Hematopoietic multipotent progenitor cell treated with erythropoietin and hydrocortisone succinate and interleukin-3 and kit ligand, for 4 days (in vitro differentiated cells): Measurements from ENCODE around the gene RAB43.

Source experiments
- DNase-seq: peaks from one replicate; pipeline ENCODE4 v3.0.0-alpha.2; 2015

RAB43 gene

DNA sequence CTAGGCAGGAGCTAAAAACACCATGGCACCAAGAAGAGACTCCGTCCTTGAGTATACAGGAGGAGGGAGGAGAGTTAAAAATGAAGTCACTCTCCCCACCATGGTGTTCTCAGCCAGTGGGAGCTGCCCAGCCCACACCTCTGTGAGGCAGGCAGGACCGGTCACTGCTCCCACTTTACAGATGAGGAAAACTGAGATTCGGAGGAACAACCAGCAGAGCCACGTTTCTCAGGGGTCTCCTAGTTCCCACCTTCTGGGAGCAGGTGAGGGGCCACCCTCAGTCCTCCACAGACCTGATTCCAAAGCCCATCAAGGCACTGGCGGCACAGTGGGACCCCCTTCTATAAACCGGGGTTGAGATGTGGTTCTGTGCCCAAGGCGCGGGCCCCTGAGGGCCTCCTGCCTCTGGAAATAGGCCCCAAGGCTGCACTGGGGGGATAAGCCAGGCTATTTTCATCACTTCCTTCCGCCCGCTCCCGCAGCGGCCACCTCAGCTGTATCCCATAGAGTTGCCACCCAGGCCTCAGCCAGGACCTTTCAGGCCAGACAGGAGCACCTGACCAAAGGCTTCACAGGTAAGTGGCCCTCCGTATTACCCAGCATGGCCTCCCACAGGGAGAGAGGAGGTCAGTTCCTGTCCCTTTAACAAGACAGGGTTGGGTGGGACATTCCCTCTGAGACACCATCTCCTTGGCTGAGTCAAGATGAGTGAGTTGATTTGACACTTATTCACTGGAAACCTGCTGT, 61.2 kb downstream of the RAB43 start, which contains the start of gene GP9:
Gene GP9 (plus strand): TSS at position 504 of the 747 bp plus-strand sequence. CDS start 961 bp downstream, outside the sequence.
- DNase-seq = peak; percentile 67

DNA sequence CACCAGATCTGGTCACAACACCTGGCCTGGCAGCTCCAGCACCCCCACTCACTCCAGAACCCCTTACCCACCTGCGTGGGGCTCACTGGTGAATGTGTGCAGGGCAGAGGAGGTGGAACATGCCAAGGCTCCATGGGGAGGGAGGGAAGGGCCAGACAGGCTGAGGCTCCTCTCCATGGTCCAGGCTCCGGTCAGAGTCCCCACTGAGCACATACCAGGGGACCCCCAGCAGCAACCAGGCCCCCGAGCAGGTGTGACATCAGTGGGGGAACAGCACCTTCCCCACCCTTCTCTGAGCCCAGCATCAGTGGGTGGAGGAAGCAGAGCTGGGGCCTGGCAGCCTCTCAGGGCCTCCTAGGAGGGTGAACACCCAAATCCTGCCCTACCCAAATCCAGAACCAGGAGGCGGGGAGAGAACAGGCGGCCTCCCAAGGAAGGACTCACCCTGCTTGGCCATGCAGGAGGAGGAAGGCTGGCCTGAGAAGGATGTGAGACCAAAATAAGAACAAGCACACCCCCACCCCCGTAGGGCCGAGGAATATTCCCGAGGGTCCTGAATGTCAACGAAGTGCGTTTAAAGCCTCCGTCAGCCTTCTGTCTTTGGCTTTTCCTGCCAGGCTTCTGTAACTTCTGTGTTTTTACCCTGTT, 62.2 kb downstream of the RAB43 start:
- DNase-seq = no peak

DNA sequence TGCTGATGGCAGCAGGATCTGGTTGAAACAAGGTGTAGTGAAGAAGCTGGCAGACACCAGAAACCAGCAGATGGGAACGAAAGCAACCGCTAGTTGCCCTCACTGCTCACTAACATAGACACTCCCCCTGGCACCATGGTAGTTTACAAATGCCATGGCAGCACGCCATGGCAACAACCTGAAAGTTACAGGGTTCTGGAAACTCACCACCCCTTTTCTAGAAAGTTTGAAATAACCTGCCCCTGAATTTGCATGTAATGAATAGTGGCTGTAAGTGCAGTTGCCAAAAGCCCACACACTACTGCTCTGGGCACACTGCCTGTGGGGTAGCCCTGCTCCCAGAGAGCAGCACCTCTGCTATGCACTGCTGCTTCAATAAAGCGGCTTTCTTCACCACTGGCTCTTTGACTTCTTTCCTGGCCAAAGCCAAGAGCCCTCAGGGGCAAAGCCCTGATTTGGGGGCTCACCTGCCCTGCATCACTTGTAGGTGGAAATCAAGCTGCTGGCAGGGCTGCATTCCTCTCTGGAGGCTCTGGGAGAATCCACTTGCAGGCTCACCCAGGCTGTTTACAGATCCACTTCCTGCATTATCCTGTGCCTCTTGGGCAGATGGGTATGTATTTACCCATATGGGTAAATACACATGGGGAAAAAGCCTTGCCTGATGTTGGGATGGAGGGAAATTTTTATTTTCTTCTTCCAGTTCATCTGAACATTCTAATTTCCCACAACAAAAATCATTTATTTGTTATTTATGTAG, 63.0 kb downstream of the RAB43 start:
- peak; percentile 65 for DNase-seq

DNA sequence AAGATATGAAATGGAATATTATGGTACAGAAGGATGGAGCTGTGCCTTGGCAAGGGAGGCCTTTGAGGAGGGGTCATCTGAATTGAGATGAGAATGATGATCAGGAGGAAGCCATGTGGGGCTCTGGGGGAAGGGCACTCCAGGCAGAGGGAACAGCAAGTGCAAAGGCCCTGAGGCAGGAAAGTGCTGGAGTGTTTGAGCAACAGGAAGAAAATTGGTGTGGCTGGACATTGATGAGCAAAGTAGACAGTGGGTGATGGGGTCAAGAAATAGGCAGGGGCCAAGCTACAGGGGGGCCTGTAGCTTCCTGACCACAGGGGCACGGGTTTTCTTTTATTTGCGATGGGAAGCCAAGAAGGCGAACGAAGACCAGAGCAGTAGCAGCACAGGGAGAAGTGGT, 64.4 kb downstream of the RAB43 start:
- DNase-seq = no peak

DNA sequence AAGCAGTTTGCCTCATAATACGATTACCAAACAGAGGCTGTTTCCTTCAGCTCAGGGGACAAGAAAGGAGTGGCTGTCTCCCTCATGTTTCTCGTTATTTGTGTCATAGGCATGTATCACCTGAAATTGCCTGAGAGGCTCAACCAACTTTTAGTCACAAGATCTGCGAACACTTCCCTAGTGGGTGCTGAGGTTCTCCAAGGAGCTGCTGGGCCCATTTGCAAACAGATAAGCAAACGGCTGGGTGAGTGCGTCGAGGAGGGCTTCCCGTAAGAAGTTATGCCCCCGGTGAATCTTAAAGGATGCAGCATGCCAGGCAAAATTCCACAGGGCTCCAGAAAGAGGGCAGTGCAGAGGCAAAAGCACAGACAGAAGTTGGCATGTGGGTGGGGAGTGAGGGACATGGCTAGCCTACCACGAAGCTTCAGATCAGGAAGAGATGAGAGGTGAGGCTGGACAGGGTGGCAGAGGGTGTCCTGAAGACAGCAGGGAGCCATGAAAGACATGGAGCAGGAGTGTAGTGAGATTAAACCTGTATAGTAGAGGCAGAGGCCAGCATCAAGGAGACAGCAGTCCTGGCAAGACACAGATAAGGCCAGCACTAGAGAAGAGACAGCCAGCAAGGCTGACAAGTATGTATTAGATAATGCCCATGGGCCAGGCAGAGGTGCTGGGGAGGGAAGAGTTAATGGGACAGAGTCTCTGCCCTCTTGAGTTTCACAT, 65.0 kb downstream of the RAB43 start:
- peak; percentile 92 for DNase-seq

DNA sequence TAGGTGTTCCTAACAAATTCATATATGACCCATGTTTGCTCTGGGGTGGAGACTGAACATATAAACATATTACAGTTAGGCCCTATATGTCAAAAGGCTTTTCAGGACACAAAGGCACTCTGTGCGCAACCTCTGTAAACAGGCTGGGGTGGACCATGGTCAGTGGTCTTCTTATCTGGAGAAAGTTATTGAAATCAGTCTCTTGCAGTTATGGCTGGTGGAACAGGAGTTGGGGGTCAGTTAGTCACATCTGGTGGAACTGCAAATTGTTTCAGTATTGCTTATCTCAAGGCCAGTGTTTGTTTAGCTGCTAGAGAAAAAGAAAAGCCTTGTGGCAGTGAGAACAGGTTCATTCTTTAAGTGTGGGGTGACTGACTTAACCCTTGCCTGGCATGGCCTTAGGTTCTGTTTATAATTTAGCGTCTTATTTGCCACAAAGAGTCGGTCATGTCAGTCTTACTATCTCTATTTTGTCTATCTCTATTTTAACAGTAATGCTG, 66.9 kb downstream of the RAB43 start:
- DNase-seq = peak; percentile 90

DNA sequence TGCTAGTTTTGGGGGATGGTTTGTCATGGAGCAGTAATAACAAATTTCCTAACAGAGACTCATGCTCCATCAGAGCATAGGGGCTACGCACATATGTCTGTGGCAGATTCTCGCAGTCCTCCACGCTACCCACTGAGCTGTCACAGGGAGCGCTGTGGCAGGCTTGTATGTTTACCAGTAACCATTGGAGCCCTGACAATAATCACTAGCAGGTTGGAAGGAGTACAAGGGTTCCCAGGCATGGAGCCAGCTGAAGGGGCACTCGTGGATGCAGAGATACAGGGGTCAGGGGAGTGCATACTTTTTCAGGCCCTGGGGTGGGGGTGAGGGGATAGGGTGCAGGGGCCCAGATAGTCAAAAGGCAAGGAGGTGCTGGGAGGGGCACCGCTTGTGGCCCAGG, 68.9 kb downstream of the RAB43 start:
- peak; percentile 57 for DNase-seq

DNA sequence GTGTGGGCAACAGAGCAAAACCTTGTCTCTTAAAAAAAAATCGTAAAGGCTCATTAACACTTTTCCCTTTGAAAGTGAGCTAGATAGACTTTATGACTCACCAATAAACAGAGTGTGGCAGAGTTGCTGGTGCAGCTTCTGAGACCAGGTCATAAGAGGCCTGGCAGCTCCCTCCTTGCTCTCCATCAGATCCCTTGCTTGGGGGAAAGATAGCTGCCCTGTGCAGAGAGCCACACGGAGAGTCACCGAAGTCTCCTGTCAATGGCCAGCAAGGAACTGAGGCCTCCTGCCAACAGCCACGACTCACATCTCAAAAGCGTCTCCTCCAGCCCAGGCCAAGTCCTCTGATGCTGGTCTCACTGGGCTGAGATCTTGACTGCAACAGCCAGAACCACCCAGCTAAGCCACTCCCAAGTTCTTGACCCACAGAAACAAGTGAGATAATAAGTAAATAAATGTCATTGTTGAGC, 69.7 kb downstream of the RAB43 start:
- DNase-seq = no peak

DNA sequence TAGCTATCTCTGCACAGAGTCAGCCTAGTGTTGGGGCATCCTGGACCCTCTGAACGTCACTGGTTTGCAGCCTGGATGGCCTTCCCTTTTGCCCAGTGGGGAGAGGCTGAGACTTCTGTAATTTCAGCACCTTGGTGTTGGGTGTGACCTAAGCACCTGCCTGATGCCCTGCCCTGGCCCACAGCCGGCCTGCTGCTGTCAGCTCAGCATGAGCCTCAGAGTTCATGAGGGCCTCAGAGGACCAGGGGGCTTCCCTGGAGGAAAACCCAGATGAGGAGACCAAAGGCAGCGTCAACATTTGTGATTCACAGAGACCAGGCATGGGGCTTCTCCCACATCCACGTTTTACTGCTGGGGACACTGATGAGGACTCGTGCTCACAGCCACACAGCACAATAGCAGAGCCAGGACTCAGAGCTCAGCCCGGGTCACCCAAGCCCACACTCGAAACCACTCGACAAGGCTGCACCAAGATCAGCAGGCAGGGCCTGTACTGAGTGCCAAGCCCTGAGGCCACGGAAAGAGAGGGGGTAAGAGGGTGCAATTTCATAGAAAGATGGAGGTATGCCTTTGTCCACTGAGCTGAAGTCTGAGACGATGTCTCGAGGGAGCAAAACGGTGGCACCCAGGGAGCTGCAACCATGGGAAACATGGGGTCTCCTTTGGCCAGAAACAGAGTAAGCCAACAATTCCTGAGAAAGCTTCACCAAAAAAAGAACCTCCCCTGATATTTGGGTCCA, 70.9 kb downstream of the RAB43 start:
- DNase-seq = no peak

DNA sequence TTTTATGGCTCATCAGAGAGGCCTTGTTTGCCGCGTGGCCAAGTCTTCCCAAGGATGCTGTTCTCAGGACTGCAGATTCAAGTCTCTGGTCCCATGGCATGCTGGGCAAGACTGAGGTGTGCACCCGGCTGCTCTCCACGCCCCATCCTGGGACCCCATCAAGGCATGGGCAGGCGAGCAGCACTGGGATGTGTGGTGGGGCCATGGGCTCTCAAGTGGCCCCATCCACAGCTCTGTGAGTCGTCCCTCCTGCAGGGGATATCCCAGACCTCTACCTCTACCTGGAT, 74.1 kb downstream of the RAB43 start:
- no peak for DNase-seq

DNA sequence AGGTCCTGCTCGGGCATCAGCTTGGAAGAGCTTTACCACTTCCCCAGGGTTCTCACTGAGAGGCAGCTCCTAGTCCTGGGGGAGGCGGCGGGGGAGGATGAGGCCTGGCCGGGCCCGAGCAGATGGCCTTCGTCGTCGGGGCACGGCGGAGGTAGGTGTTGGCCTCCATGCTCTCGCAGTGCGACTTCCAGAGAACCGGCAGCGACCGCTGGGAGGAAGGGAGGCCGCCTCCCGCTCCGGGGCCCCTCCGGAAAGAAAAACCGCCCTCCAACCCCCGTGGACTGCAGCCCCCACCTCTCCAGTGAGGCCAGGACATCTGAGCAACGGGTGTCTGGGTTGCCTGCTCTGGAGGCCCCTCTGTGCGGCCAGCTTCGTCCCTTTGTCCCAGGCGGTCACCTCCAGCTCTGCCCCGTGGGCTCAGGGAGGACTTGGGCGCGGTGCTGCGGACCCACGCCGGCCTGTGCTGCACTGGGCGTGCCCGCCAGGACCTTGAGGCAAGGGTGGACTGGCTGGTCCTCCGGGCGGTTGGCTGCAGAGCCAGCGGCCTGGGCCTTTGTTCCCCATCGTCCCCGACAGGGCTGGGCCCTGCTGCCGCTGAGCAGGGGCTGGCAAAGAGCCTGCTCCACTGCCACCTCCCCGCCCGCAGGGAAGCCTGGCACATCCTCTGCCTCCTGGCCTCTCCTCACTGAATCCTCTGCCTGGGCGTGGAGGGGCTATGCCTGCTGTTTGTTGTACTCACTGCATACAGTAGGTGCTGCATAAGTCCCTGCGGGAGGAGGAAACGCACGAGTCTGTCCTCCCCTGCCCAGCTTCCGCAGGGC, 74.7 kb downstream of the RAB43 start:
- DNase-seq = no peak

DNA sequence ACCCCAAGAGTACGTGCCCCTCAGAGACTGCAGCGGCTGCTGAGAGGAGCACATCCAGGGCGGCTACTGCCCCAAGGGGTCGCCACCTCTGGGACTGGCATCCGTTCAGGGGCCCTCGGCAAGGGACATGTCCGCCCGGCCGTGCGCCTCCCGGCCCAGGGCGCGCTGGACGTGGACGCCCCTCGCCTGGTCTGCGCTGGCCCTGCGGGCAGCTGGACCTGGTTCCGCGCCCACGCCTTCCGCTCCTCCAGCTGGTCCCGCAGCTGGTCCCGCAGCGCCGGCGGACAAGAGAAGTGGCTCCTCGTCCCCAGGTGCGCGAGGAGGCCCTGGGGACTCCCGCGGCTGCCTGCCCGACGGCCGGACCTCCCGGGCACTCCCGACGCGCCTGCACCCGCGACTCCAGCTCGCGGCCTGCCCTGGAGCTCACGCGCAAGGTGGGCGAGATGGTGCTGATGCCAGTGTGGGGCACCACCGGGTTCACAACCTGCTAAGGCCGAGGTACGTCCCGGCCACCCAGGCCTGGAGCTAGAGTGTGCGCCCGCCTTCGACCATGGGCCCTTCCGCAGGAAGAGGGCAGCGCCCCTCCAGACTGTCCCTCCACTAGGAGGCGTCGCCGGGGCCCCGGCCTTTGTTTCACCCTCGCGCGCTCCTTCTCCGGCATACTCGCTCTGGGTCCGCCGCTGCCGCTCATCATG, 75.4 kb downstream of the RAB43 start:
- DNase-seq = no peak

DNA sequence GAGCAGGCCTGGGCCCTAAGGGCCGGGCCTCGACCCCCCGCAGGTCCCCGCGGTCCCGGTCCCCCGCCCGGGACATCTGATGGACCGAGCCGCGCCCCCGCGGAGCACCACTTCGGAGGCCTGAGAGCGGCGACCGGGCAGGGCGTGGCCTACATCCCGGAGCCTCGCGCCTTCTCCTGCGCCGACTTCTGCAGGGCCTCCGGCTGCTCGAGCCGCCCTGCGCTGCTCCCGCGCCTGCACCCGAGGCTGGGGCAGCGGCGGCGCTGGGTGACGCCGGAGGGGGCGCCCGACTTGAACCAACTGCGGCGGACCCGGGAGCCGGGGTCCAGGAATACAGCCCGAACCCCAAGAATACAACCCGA, 75.9 kb downstream of the RAB43 start:
- peak; percentile 69 for DNase-seq

DNA sequence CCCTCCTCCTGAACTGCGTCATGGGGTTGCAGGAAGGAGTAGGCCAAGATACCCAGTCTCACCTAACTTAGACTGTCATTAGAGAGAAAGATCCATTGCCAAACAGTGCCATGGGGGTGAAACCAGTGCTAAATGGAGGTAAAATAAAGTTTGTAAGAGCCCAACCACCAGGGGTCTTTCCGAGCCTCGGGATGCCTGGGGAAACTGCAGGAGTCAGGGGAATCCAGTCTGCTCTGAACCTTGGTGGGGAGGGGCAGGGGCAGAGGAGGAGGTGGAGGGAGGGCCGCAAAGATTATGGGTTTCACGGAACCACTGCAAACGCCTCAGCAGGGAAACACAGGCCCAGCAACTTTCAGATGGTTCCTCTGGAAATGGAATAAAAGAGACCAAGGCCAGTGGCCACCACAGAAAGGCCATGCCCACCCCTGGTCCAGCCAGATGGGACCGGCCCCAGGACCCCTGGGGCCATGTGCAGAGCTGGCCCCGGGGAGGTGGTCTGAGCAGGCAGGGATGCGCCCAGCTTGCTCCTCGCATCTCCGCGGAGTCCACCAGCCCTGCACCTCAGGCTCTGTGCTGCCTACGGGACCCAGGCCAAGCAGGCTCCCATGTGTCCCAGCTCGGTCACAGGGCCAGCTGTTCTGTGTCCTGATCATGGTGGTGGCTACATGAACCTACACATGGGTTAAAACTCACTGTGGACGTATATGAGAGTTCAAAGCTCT, 80.9 kb downstream of the RAB43 start:
- DNase-seq = no peak

DNA sequence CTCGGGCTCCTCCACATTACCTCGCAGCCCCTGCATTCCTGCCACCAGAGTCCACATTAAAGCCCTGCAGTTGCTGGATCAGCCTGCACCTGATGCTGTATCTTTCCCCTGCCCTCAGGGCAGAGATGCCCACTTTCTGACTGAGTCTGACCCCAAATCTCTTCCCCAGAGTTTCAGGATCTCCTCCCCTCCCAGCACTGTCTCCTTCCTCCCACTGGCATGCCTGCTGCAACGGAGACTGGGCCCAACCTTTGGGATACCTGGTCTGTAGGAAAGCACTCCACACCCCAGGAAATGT, 81.6 kb downstream of the RAB43 start:
- DNase-seq = no peak

DNA sequence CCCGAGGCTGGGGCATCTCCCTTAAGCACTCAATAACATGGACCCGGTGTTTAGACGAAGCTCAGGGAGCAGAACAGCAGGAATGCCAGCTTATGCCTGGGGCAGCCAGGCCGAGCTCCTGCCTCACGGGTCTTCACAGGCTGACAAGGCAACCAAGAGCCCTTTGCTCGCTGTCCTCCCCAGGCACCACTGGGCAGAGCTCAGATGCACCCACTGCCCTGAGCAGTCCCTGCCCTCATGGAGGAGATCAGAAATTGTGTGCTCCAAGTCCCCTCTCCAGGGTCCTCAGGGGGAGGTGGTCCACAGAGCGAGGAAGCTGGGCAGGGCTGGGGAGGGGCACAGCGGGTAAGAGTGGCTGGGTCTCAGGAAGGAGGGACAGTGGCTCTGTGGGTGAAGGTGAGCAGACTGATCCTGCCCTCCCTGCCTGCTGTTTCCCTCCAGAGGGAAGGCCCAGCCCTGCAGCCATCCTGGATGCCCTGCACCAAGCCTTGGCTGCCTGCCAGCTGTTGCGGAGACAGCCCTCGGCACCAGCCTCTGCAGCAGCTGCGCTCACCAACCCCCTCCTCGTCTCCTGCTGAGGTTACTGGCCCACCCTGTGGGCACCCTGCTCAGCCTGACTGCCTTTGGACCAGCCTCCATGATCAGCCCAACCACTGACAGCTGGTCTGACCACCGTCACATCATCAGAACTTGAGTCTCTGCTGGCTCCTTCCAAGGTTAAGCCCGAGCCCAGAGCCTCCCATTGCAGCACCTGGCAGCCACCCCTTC, 82.1 kb downstream of the RAB43 start:
- DNase-seq = peak; percentile 71

DNA sequence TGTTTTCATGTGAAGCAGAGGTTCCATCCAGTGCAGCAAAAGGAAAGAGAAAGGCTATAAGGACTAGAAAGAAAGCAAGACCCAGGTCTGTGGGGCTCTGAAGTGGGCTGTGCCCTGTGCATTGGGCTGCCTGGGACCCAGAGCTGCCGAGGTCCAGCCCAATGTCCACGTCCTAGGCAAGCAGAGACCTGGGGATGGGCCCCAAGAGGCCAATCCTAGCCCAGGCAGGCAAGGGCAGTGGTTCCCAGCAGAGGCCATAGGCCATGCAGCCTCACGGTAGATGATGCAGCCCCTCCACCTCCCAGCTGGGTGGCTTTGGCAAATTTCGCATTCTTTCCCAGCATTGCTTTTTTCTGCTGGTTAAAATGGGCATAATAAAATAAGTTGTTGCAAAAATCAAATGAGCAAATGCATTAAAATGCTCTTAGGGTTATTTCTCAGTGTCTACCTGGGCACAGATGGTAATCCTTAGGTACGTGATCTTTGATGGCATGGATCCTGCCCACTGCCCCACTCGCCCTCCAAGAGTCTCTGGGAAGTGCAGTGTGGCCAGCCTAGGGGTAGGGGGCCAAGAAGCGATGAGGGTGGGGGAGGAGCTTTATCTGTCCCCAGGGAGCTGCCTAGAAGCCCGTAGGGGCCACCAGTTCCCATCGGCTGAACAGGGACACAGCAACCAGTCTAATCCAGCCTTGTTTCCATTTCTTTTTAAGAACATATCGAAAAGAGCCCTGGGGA, 83.3 kb downstream of the RAB43 start:
- DNase-seq = no peak
